GM23338 (cell line): Measurements from ENCODE around the gene MRPL23. TPM values are rescaled to one million over a fixed set of nuclear protein-coding genes. Genes with fewer than 3 reads are reported as not detected.

Experiments
- ATAC-seq: fragments of 200-7000 bp; cut with Tn5 transposase; 3 replicates; pipeline ENCODE4 v1.9.1; 2020
- DNase-seq: peaks from one replicate; pipeline ENCODE4 v3.0.0-alpha.2; 2015; ENCODE audit warnings: low spot score
- H2AFZ ChIP-seq: fragments of 200-600 bp; sonication (generic); 2 replicates; pipeline ENCODE4 v1.8.0; 2016; ENCODE audit warnings: antibody characterized with exemption, mild to moderate bottlenecking, moderate library complexity
- H3F3A ChIP-seq: fragments of 200-600 bp; sonication (generic); replicated peaks from 2 replicates; pipeline ENCODE4 v1.8.0; 2017; ENCODE audit warnings: antibody characterized with exemption, mixed run types, low read depth
- H3K27ac ChIP-seq: fragments of 200-600 bp; sonication (generic); 2 replicates; pipeline ENCODE4 v1.6.1; 2016; ENCODE audit warnings: low read depth
- H3K27me3 ChIP-seq: fragments of 200-600 bp; sonication (generic); 2 replicates; pipeline ENCODE4 v1.8.0; 2016; ENCODE audit warnings: mild to moderate bottlenecking, mixed run types, moderate library complexity; ENCODE audit not compliant: insufficient read depth
- H3K36me3 ChIP-seq: fragments of 200-600 bp; sonication (generic); 2 replicates; pipeline ENCODE4 v1.8.0; 2016; ENCODE audit warnings: mild to moderate bottlenecking; ENCODE audit not compliant: insufficient read depth
- H3K4me1 ChIP-seq: fragments of 200-600 bp; sonication (generic); 2 replicates; pipeline ENCODE4 v1.8.0; 2016; ENCODE audit warnings: mild to moderate bottlenecking, moderate library complexity; ENCODE audit not compliant: insufficient read depth
- H3K4me2 ChIP-seq: fragments of 200-600 bp; sonication (generic); 2 replicates; pipeline ENCODE4 v1.7.1; 2017; ENCODE audit warnings: mixed run types
- H3K4me3 ChIP-seq: fragments of 200-600 bp; sonication (generic); 2 replicates; pipeline ENCODE4 v1.6.1; 2016; ENCODE audit warnings: mixed run types
- H3K79me2 ChIP-seq: fragments of 200-600 bp; sonication (generic); replicated peaks from 2 replicates; pipeline ENCODE4 v1.8.0; 2017; ENCODE audit warnings: mild to moderate bottlenecking; ENCODE audit not compliant: insufficient read depth
- H3K9me2 ChIP-seq: fragments of 200-600 bp; sonication (generic); 2 replicates; pipeline ENCODE4 v1.8.0; 2017; ENCODE audit not compliant: insufficient read depth
- H4K20me1 ChIP-seq: fragments of 200-600 bp; sonication (generic); replicated peaks from 2 replicates; pipeline ENCODE4 v1.8.0; 2017; ENCODE audit warnings: mild to moderate bottlenecking; ENCODE audit not compliant: insufficient read depth
- H3K27ac Mint-ChIP-seq: 2 replicates; pipeline ENCODE4 v1.8.0; 2020; ENCODE audit warnings: inconsistent platforms, mild to moderate bottlenecking, moderate library complexity, mixed read lengths
- H3K27me3 Mint-ChIP-seq: 3 replicates; pipeline ENCODE4 v1.8.0; 2022; ENCODE audit warnings: low read depth, mild to moderate bottlenecking, moderate library complexity, mixed read lengths, inconsistent platforms; ENCODE audit not compliant: insufficient read depth, poor library complexity
- H3K36me3 Mint-ChIP-seq: 3 replicates; pipeline ENCODE4 v1.8.0; 2021; ENCODE audit warnings: low read depth, mild to moderate bottlenecking, inconsistent platforms, moderate library complexity, mixed read lengths
- H3K4me1 Mint-ChIP-seq: 3 replicates; pipeline ENCODE4 v1.8.0; 2020; ENCODE audit warnings: mild to moderate bottlenecking, inconsistent platforms, mixed read lengths
- H3K4me3 Mint-ChIP-seq: 3 replicates; pipeline ENCODE4 v1.8.0; 2021; ENCODE audit warnings: moderate library complexity, mild to moderate bottlenecking, inconsistent platforms, mixed read lengths
- H3K9me3 Mint-ChIP-seq: 3 replicates; pipeline ENCODE4 v1.8.0; 2020; ENCODE audit warnings: moderate library complexity, mild to moderate bottlenecking, inconsistent platforms, mixed read lengths
- CREB1 ChIP-seq: fragments of 250-450 bp; sonication (Bioruptor Pico); IDR thresholded peaks from 2 replicates; pipeline ENCODE4 v1.5.0; 2020; ENCODE audit warnings: low read depth, mild to moderate bottlenecking, moderate library complexity
- EZH2 ChIP-seq: fragments of 200-600 bp; sonication (generic); IDR thresholded peaks from one replicate; pipeline ENCODE4 v1.8.0; 2017; ENCODE audit warnings: antibody characterized with exemption, mild to moderate bottlenecking, low read depth; ENCODE audit not compliant: unreplicated experiment
- EZH2phosphoT487 ChIP-seq: fragments of 200-600 bp; sonication (generic); IDR thresholded peaks from one replicate; pipeline ENCODE4 v1.8.1; 2018; ENCODE audit warnings: antibody characterized with exemption; ENCODE audit not compliant: unreplicated experiment
- JUNB ChIP-seq: IDR thresholded peaks from one replicate; pipeline ENCODE4 v1.6.1; 2016; ENCODE audit warnings: antibody characterized with exemption; ENCODE audit not compliant: unreplicated experiment
- NANOG ChIP-seq: IDR thresholded peaks from 2 replicates; pipeline ENCODE4 v1.6.1; 2016; ENCODE audit warnings: antibody characterized with exemption, borderline replicate concordance
- POLR2AphosphoS5 ChIP-seq: IDR thresholded peaks from 2 replicates; pipeline ENCODE4 v1.6.1; 2016; ENCODE audit warnings: antibody characterized with exemption, low read depth
- STAT1 ChIP-seq: IDR thresholded peaks from one replicate; pipeline ENCODE4 v1.6.1; 2016; ENCODE audit warnings: antibody characterized with exemption; ENCODE audit not compliant: unreplicated experiment
- ZNF114 ChIP-seq: fragments of 250-450 bp; sonication (Bioruptor Pico); IDR thresholded peaks from 2 replicates; pipeline ENCODE4 v1.5.0; 2020; ENCODE audit warnings: mild to moderate bottlenecking, moderate library complexity
- ZNF331 ChIP-seq: fragments of 250-450 bp; sonication (Bioruptor Pico); IDR thresholded peaks from 2 replicates; pipeline ENCODE4 v1.5.0; 2020; ENCODE audit warnings: low read depth, mild to moderate bottlenecking, moderate library complexity
- polyA plus RNA-seq: library from polyadenylated mRNA; unstranded; fragments of >200 nt; fragmentation: Nextera tagmentation; extraction: Ambion mirVana; gene quantifications from 2 replicates; pipeline ENCODE4 v1.2.1, GENCODE V29; 2016
- total RNA-seq: library from RNA; depleted of rRNA; stranded (reverse); fragments of >200 nt; shearing (Covaris generic); gene quantifications from 2 replicates; pipeline ENCODE4 v1.2.3, GENCODE V29; 2014
- TF ChIP-seq, protein P1 (sequence below): IDR thresholded peaks from 2 replicates; pipeline ENCODE4 v1.6.1; 2016; ENCODE audit warnings: antibody characterized with exemption
- TF ChIP-seq, protein P2 (sequence below): IDR thresholded peaks from one replicate; pipeline ENCODE4 v1.6.1; 2018; ENCODE audit warnings: antibody characterized with exemption; ENCODE audit not compliant: unreplicated experiment
- TF ChIP-seq, protein P3 (sequence below), 2 experiments: fragments of 200-600 bp in 1 of 2; sonication (generic) in 1 of 2; conservative IDR thresholded peaks; 2 replicates each; pipeline versions ENCODE4 v1.5.1 to v1.6.1; 2016 to 2017; ENCODE audit warnings: antibody characterized with exemption in 2 of 2, low read depth in 2 of 2, mild to moderate bottlenecking in 2 of 2, moderate library complexity in 1 of 2
- TF ChIP-seq, protein P4 (sequence below): fragments of 250-450 bp; sonication (Bioruptor Pico); IDR thresholded peaks from 2 replicates; pipeline ENCODE4 v1.5.0; 2020; ENCODE audit warnings: mild to moderate bottlenecking, moderate library complexity

The MRPL23 gene
- total and polyA plus RNA-seq, 2 experiments from 2014 or later, result 84.7 to 91.5 TPM

DNA sequence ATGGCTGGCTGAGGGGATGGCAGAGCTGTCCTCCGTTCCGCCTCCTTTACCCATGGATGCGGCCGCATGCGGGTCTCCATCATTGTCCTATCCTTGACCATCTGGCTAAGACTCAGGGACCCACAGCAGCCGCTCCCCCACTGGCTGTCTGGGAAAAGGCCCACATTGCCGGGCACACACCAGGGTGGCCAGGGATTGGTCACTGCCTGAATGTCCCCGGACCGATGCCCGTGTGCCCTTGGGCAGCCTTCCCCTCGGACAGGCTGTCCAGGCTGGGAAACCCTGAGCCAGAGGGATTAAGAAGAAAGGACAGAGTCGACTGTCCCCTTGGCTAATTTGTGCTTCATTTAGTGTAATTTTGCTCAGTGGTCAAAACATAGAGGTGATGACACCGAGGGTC is 28.1 kb downstream of the MRPL23 start:
- Mint-ChIP-seq H3K9me3 (no peaks in the 10 kb centered on the region), H3K36me3 (no peaks in the 10 kb centered on the region), H3K27me3 (no peaks in the 10 kb centered on the region), H3K4me3 (no peak overlapping the region), H3K27ac (no peak overlapping the region), H3K4me1 (no peaks in the 10 kb centered on the region)
- no peak overlapping the region for H2AFZ ChIP-seq
- no peaks in the 10 kb centered on the region for H3K4me1 ChIP-seq
- no peaks in the 10 kb centered on the region for H3F3A ChIP-seq
- no peak overlapping the region for H3K27ac ChIP-seq
- no peaks in the 10 kb centered on the region for H3K9me2 ChIP-seq
- DNase-seq (no peak), ATAC-seq (no peak)
- H4K20me1 ChIP-seq, result no peaks in the 10 kb centered on the region
- TF ChIP-seq, protein P1, sequence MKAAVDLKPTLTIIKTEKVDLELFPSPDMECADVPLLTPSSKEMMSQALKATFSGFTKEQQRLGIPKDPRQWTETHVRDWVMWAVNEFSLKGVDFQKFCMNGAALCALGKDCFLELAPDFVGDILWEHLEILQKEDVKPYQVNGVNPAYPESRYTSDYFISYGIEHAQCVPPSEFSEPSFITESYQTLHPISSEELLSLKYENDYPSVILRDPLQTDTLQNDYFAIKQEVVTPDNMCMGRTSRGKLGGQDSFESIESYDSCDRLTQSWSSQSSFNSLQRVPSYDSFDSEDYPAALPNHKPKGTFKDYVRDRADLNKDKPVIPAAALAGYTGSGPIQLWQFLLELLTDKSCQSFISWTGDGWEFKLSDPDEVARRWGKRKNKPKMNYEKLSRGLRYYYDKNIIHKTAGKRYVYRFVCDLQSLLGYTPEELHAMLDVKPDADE, result no peak
- no peak for TF ChIP-seq JUNB
- TF ChIP-seq ZNF331 (CRISPR knock-in tag), result no peak
- TF ChIP-seq, protein P2, sequence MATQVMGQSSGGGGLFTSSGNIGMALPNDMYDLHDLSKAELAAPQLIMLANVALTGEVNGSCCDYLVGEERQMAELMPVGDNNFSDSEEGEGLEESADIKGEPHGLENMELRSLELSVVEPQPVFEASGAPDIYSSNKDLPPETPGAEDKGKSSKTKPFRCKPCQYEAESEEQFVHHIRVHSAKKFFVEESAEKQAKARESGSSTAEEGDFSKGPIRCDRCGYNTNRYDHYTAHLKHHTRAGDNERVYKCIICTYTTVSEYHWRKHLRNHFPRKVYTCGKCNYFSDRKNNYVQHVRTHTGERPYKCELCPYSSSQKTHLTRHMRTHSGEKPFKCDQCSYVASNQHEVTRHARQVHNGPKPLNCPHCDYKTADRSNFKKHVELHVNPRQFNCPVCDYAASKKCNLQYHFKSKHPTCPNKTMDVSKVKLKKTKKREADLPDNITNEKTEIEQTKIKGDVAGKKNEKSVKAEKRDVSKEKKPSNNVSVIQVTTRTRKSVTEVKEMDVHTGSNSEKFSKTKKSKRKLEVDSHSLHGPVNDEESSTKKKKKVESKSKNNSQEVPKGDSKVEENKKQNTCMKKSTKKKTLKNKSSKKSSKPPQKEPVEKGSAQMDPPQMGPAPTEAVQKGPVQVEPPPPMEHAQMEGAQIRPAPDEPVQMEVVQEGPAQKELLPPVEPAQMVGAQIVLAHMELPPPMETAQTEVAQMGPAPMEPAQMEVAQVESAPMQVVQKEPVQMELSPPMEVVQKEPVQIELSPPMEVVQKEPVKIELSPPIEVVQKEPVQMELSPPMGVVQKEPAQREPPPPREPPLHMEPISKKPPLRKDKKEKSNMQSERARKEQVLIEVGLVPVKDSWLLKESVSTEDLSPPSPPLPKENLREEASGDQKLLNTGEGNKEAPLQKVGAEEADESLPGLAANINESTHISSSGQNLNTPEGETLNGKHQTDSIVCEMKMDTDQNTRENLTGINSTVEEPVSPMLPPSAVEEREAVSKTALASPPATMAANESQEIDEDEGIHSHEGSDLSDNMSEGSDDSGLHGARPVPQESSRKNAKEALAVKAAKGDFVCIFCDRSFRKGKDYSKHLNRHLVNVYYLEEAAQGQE, result no peak
- no peak for TF ChIP-seq POLR2AphosphoS5
- TF ChIP-seq STAT1, result no peak
- TF ChIP-seq ZNF114 (CRISPR knock-in tag), result no peak
- TF ChIP-seq EZH2, result no peak
- TF ChIP-seq EZH2phosphoT487, result no peak
- TF ChIP-seq, protein P3, sequence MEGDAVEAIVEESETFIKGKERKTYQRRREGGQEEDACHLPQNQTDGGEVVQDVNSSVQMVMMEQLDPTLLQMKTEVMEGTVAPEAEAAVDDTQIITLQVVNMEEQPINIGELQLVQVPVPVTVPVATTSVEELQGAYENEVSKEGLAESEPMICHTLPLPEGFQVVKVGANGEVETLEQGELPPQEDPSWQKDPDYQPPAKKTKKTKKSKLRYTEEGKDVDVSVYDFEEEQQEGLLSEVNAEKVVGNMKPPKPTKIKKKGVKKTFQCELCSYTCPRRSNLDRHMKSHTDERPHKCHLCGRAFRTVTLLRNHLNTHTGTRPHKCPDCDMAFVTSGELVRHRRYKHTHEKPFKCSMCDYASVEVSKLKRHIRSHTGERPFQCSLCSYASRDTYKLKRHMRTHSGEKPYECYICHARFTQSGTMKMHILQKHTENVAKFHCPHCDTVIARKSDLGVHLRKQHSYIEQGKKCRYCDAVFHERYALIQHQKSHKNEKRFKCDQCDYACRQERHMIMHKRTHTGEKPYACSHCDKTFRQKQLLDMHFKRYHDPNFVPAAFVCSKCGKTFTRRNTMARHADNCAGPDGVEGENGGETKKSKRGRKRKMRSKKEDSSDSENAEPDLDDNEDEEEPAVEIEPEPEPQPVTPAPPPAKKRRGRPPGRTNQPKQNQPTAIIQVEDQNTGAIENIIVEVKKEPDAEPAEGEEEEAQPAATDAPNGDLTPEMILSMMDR (conservative IDR thresholded peaks at IDR 0.05; ENCODE audit: low read depth in 2 of 2), result no peak
- TF ChIP-seq NANOG, result no peak
- TF ChIP-seq, protein P4, sequence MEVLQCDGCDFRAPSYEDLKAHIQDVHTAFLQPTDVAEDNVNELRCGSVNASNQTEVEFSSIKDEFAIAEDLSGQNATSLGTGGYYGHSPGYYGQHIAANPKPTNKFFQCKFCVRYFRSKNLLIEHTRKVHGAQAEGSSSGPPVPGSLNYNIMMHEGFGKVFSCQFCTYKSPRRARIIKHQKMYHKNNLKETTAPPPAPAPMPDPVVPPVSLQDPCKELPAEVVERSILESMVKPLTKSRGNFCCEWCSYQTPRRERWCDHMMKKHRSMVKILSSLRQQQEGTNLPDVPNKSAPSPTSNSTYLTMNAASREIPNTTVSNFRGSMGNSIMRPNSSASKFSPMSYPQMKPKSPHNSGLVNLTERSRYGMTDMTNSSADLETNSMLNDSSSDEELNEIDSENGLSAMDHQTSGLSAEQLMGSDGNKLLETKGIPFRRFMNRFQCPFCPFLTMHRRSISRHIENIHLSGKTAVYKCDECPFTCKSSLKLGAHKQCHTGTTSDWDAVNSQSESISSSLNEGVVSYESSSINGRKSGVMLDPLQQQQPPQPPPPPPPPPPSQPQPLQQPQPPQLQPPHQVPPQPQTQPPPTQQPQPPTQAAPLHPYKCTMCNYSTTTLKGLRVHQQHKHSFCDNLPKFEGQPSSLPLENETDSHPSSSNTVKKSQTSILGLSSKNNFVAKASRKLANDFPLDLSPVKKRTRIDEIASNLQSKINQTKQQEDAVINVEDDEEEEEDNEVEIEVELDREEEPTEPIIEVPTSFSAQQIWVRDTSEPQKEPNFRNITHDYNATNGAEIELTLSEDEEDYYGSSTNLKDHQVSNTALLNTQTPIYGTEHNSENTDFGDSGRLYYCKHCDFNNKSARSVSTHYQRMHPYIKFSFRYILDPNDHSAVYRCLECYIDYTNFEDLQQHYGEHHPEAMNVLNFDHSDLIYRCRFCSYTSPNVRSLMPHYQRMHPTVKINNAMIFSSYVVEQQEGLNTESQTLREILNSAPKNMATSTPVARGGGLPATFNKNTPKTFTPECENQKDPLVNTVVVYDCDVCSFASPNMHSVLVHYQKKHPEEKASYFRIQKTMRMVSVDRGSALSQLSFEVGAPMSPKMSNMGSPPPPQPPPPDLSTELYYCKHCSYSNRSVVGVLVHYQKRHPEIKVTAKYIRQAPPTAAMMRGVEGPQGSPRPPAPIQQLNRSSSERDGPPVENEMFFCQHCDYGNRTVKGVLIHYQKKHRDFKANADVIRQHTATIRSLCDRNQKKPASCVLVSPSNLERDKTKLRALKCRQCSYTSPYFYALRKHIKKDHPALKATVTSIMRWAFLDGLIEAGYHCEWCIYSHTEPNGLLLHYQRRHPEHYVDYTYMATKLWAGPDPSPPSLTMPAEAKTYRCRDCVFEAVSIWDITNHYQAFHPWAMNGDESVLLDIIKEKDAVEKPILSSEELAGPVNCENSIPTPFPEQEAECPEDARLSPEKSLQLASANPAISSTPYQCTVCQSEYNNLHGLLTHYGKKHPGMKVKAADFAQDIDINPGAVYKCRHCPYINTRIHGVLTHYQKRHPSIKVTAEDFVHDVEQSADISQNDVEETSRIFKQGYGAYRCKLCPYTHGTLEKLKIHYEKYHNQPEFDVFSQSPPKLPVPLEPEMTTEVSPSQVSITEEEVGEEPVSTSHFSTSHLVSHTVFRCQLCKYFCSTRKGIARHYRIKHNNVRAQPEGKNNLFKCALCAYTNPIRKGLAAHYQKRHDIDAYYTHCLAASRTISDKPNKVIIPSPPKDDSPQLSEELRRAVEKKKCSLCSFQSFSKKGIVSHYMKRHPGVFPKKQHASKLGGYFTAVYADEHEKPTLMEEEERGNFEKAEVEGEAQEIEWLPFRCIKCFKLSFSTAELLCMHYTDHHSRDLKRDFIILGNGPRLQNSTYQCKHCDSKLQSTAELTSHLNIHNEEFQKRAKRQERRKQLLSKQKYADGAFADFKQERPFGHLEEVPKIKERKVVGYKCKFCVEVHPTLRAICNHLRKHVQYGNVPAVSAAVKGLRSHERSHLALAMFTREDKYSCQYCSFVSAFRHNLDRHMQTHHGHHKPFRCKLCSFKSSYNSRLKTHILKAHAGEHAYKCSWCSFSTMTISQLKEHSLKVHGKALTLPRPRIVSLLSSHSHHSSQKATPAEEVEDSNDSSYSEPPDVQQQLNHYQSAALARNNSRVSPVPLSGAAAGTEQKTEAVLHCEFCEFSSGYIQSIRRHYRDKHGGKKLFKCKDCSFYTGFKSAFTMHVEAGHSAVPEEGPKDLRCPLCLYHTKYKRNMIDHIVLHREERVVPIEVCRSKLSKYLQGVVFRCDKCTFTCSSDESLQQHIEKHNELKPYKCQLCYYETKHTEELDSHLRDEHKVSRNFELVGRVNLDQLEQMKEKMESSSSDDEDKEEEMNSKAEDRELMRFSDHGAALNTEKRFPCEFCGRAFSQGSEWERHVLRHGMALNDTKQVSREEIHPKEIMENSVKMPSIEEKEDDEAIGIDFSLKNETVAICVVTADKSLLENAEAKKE (CRISPR knock-in tag), result no peak
- no peak for TF ChIP-seq CREB1 (CRISPR knock-in tag)
- no peaks in the 10 kb centered on the region for H3K79me2 ChIP-seq
- no peaks in the 10 kb centered on the region for H3K27me3 ChIP-seq
- no peak overlapping the region for H3K4me3 ChIP-seq
- H3K36me3 ChIP-seq, result no peaks in the 10 kb centered on the region
- no peak overlapping the region for H3K4me2 ChIP-seq
